HepG2 (cell line): Measurements from ENCODE around the gene MB21D2. TPM values are rescaled to one million over a fixed set of nuclear protein-coding genes. Genes with fewer than 3 reads are reported as not detected.

Experiments used
- ATAC-seq: fragments of 200-7000 bp; cut with Tn5 transposase; 3 replicates; pipeline ENCODE4 v1.9.1; 2020; ENCODE audit warnings: mild to moderate bottlenecking, moderate library complexity
- BruUV-seq: library from RNA; stranded (reverse); fragments of 400-500 nt; replicated peaks from 2 replicates; lab custom pipeline; 2021; lab: Mats Ljungman, UMichigan
- CTCF ChIA-PET: fragments of 300-600 bp; formaldehyde crosslinking; extraction: SDS; loops from one replicate; lab custom pipeline; 2021; ENCODE audit warnings: low total read pairs, inconsistent platforms, low intra/inter-chr PET ratio; lab: Yijun Ruan, JAX
- POLR2A ChIA-PET: fragments of 350-600 bp; sonication (Branson Sonifier 250); formaldehyde crosslinking; loops from one replicate; lab custom pipeline; 2020; ENCODE audit warnings: antibody characterized with exemption, inconsistent platforms; lab: Yijun Ruan, JAX
- DNase-seq: peaks from one replicate; pipeline ENCODE4 v3.0.0-alpha.2; 2015; ENCODE audit warnings: low spot score
- FAIRE-seq: peaks from 3 replicates; lab custom pipeline; 2011; peaks lifted over from hg19 to GRCh38; lab: Jason Lieb, UNC
- H2AFZ ChIP-seq: one replicate; pipeline ENCODE4 v1.6.1; 2011; ENCODE audit warnings: low read length, inconsistent platforms
- H3K27ac ChIP-seq: fragments of 300-600 bp; 3 replicates; pipeline ENCODE4 v1.8.0; 2011; ENCODE audit warnings: mixed run types, mild to moderate bottlenecking, mixed read lengths, low read length, inconsistent platforms; ENCODE audit not compliant: insufficient read depth; ENCODE audit errors: extremely low read length
- H3K27me3 ChIP-seq, 2 experiments: fragments of 200-600 bp in 1 of 2; 2 replicates in 1 of 2; 3 replicates in 1 of 2; pipeline versions ENCODE4 v1.6.0 to v1.8.0; 2011; ENCODE audit warnings: low read length in 2 of 2, mild to moderate bottlenecking in 2 of 2, moderate library complexity in 2 of 2, inconsistent platforms in 1 of 2; ENCODE audit not compliant: insufficient read depth in 2 of 2, control insufficient read depth in 1 of 2
- H3K36me3 ChIP-seq, 2 experiments: fragments of 200-600 bp in 1 of 2; replicated peaks in 1 of 2; 2 replicates in 1 of 2; 3 replicates in 1 of 2; pipeline versions ENCODE4 v1.5.1 to v1.8.0; 2011; ENCODE audit warnings: low read length in 2 of 2, inconsistent platforms in 1 of 2; ENCODE audit not compliant: insufficient read depth in 2 of 2, control insufficient read depth in 1 of 2
- H3K4me1 ChIP-seq: 2 replicates; pipeline ENCODE4 v1.5.1; 2012; ENCODE audit warnings: low read length, inconsistent platforms; ENCODE audit not compliant: insufficient read depth
- H3K4me2 ChIP-seq: 2 replicates; pipeline ENCODE4 v1.6.0; 2011; ENCODE audit warnings: low read depth, low read length, inconsistent platforms
- H3K4me3 ChIP-seq, 3 experiments: fragments of 200-600 bp in 1 of 3; sonication (generic), shearing (Covaris generic) in 1 of 3; replicated peaks in 1 of 3; 2 replicates each; pipeline ENCODE4 v1.5.1; 2011 to 2016; ENCODE audit warnings: low read length in 3 of 3, inconsistent platforms in 2 of 3, low read depth in 2 of 3, mild to moderate bottlenecking in 2 of 3, control low read depth in 1 of 3, mixed read lengths in 1 of 3; ENCODE audit not compliant: insufficient read depth in 1 of 3
- H3K79me2 ChIP-seq: one replicate; pipeline ENCODE4 v1.6.1; 2011; ENCODE audit warnings: low read length, inconsistent platforms; ENCODE audit not compliant: insufficient read depth
- H3K9ac ChIP-seq: 2 replicates; pipeline ENCODE4 v1.6.0; 2011; ENCODE audit warnings: mild to moderate bottlenecking, low read depth, low read length, inconsistent platforms; ENCODE audit not compliant: insufficient read depth
- H3K9me3 ChIP-seq: 2 replicates; pipeline ENCODE4 v1.5.1; 2012; ENCODE audit warnings: mild to moderate bottlenecking, low read length
- H4K20me1 ChIP-seq: 2 replicates; pipeline ENCODE4 v1.6.0; 2011; ENCODE audit warnings: inconsistent platforms, mild to moderate bottlenecking, low read length, moderate library complexity; ENCODE audit not compliant: insufficient read depth
- GABPB1 ChIP-seq: IDR thresholded peaks from 2 replicates; pipeline ENCODE4 v1.6.1; 2016; ENCODE audit warnings: mild to moderate bottlenecking, missing genetic modification reagents, moderate library complexity, missing compliant biosample characterization
- ISX ChIP-seq: sonication (generic); formaldehyde crosslinking; conservative IDR thresholded peaks from 2 replicates; pipeline ENCODE4 v1.5.0; 2020; ENCODE audit warnings: missing genetic modification reagents
- JUN ChIP-seq: sonication (generic); formaldehyde crosslinking; IDR thresholded peaks from 2 replicates; pipeline ENCODE4 v1.4.0; 2020; ENCODE audit warnings: mild to moderate bottlenecking, missing genetic modification reagents
- LCORL ChIP-seq, 2 experiments: fragments of 450-650 bp in 1 of 2; sonication (generic) in 1 of 2; formaldehyde crosslinking in 1 of 2; IDR thresholded peaks; 2 replicates each; pipeline versions ENCODE4 v1.5.0 to v1.6.1; 2017 to 2020; ENCODE audit warnings: antibody characterized with exemption in 1 of 2, missing genetic modification reagents in 1 of 2
- NKX3-1 ChIP-seq: sonication (generic); formaldehyde crosslinking; IDR thresholded peaks from 2 replicates; pipeline ENCODE4 v1.5.0; 2020; ENCODE audit warnings: missing genetic modification reagents
- RFXAP ChIP-seq: sonication (generic); formaldehyde crosslinking; IDR thresholded peaks from 2 replicates; pipeline ENCODE4 v1.4.0; 2020; ENCODE audit warnings: missing genetic modification reagents, borderline replicate concordance
- RORA ChIP-seq: sonication (generic); formaldehyde crosslinking; IDR thresholded peaks from 2 replicates; pipeline ENCODE4 v1.5.0; 2020; ENCODE audit warnings: mild to moderate bottlenecking, missing genetic modification reagents, moderate library complexity
- SIN3A ChIP-seq: IDR thresholded peaks from 2 replicates; pipeline ENCODE4 v1.6.1; 2011; ENCODE audit warnings: low read depth, mild to moderate bottlenecking, control low read depth, low read length, borderline replicate concordance
- TAF1 ChIP-seq: sonication (generic); formaldehyde crosslinking; IDR thresholded peaks from 2 replicates; pipeline ENCODE4 v1.4.0; 2020; ENCODE audit warnings: missing genetic modification reagents
- ZKSCAN8 ChIP-seq: IDR thresholded peaks from 2 replicates; pipeline ENCODE4 v1.6.1; 2016; ENCODE audit warnings: borderline replicate concordance, missing genetic modification reagents, missing compliant biosample characterization
- ZNF24 ChIP-seq: fragments of 450-650 bp; IDR thresholded peaks from 2 replicates; pipeline ENCODE4 v1.6.1; 2017; ENCODE audit warnings: antibody characterized with exemption, mild to moderate bottlenecking
- ZNF367 ChIP-seq: sonication (generic); formaldehyde crosslinking; IDR thresholded peaks from 2 replicates; pipeline ENCODE4 v1.4.0; 2020; ENCODE audit warnings: missing genetic modification reagents, borderline replicate concordance
- ZNF713 ChIP-seq: sonication (generic); formaldehyde crosslinking; IDR thresholded peaks from 2 replicates; pipeline ENCODE4 v1.4.0; 2020; ENCODE audit warnings: mild to moderate bottlenecking, missing genetic modification reagents
- ZNF879 ChIP-seq: sonication (generic); formaldehyde crosslinking; IDR thresholded peaks from 2 replicates; pipeline ENCODE4 v1.8.1; 2023; ENCODE audit warnings: missing genetic modification reagents
- WGBS: methylation state at CpG from one replicate; pipeline ENCODE4 v1.1.6; 2017; ENCODE audit warnings: low lambda C conversion rate; 5-methylcytosine and 5-hydroxymethylcytosine counted together
- in situ Hi-C: cut with HindIII; loops from 2 replicates; pipeline ENCODE4 v1.10.0; 2017; ENCODE audit warnings: low pct_unique_long_range_greater_than_20kb; ENCODE audit not compliant: extremely low pct_ligation_motif_present
- intact Hi-C: fragments of 100-400 bp; cut with micrococcal nuclease; formaldehyde crosslinking; loops from one replicate; pipeline ENCODE4 v1.10.0; 2022; ENCODE audit not compliant: unreplicated experiment
- polyA plus RNA-seq, 8 experiments: library from polyadenylated mRNA; depleted of rRNA in 3 of 8; stranded (reverse) in 7 of 8; unstranded in 1 of 8; fragments of >200 nt; fragmentation: Illumina TruSeq in 4 of 8; extraction: Trizol in 4 of 8; gene quantifications; 2 replicates each; pipeline versions ENCODE4 v1.2.1 to v1.2.3, GENCODE V29; 2011 to 2016; ENCODE audit warnings: low read depth in 4 of 8, missing spikeins in 1 of 8, mixed read lengths in 1 of 8; ENCODE audit not compliant: insufficient read depth in 1 of 8
- total RNA-seq, 5 experiments: library from RNA; depleted of rRNA; stranded (reverse); fragments of >200 nt; fragmentation: Illumina TruSeq; extraction: Trizol; gene quantifications; 2 replicates each; pipeline ENCODE4 v1.2.3, GENCODE V29; 2016; ENCODE audit warnings: low read depth in 1 of 5

The MB21D2 gene
- total and polyA plus RNA-seq, 2 of the 13 experiments (the other 11 are each of a cell fraction or from before 2014, with no cell fraction given): 0.90 to 1.6 TPM

GRCh38 chr3:192942625-192943024 lies 25.0 kb upstream of the MB21D2 start:
- no peak for FAIRE-seq
- WGBS: 11% methylated on average over 2 of the region's 2 CpGs
- H3K27me3 ChIP-seq: no peaks in the 10 kb centered on the region
- H3K36me3 ChIP-seq: no peaks in the 10 kb centered on the region
- no peak for ATAC-seq
- H3K9ac ChIP-seq: no peak overlapping the region
- DNase-seq: no peak
- no peaks in the 10 kb centered on the region for H3K9me3 ChIP-seq
- CTCF ChIA-PET: no interaction called here
- TF ChIP-seq ISX (CRISPR knock-in tag) (no peak), LCORL (IDR thresholded peaks at IDR 0.05) (no peak), LCORL (CRISPR knock-in tag; IDR thresholded peaks at IDR 0.05) (no peak), ZNF367 (CRISPR knock-in tag) (no peak), ZNF24 (no peak), NKX3-1 (CRISPR knock-in tag) (no peak), RFXAP (CRISPR knock-in tag) (no peak), JUN (CRISPR knock-in tag) (no peak), ZNF879 (CRISPR knock-in tag) (no peak), SIN3A (no peak), ZKSCAN8 (CRISPR knock-in tag) (no peak), TAF1 (no peak), RORA (CRISPR knock-in tag) (no peak), ZNF713 (CRISPR knock-in tag) (no peak), GABPB1 (CRISPR knock-in tag) (no peak)
- no peak overlapping the region for H2AFZ ChIP-seq
- no peaks in the 10 kb centered on the region for H3K4me1 ChIP-seq
- no TSS peak for BruUV-seq
- in situ Hi-C loops (no loop called here), intact Hi-C loops (no loop called here)
- POLR2A ChIA-PET: no interaction called here
- no peak overlapping the region for H3K27ac ChIP-seq
- no peak overlapping the region for H3K4me3 ChIP-seq
- H3K4me2 ChIP-seq: no peak overlapping the region
- H4K20me1 ChIP-seq: no peaks in the 10 kb centered on the region
- no peaks in the 10 kb centered on the region for H3K79me2 ChIP-seq
